Activated naive CD8-positive, alpha-beta T cell treated with anti-CD3 and anti-CD28 coated beads, Interleukin-2, amount 50 U/mL, for 24 hours (primary cell): ENCODE data around the gene PGP.

Experiments used
- ATAC-seq: fragments of 150-1000 bp; cut with Tn5 transposase; one replicate; pipeline ENCODE4 v1.10.0; 2021
- DNase-seq: peaks from one replicate; pipeline ENCODE4 v3.0.0; 2021
- H3K27ac Mint-ChIP-seq: one replicate; pipeline ENCODE4 v1.8.0; 2021; ENCODE audit warnings: mild to moderate bottlenecking, mixed read lengths
- H3K27me3 Mint-ChIP-seq: one replicate; pipeline ENCODE4 v1.8.0; 2021; ENCODE audit warnings: mixed read lengths
- H3K36me3 Mint-ChIP-seq: one replicate; pipeline ENCODE4 v1.8.0; 2021; ENCODE audit warnings: low read depth, mixed read lengths
- H3K4me1 Mint-ChIP-seq: one replicate; pipeline ENCODE4 v1.8.0; 2021; ENCODE audit warnings: mixed read lengths
- H3K4me3 Mint-ChIP-seq: one replicate; pipeline ENCODE4 v1.8.0; 2021; ENCODE audit warnings: mild to moderate bottlenecking, moderate library complexity, mixed read lengths
- H3K9me3 Mint-ChIP-seq: one replicate; pipeline ENCODE4 v1.8.0; 2021; ENCODE audit warnings: mixed read lengths

Gene PGP

DNA sequence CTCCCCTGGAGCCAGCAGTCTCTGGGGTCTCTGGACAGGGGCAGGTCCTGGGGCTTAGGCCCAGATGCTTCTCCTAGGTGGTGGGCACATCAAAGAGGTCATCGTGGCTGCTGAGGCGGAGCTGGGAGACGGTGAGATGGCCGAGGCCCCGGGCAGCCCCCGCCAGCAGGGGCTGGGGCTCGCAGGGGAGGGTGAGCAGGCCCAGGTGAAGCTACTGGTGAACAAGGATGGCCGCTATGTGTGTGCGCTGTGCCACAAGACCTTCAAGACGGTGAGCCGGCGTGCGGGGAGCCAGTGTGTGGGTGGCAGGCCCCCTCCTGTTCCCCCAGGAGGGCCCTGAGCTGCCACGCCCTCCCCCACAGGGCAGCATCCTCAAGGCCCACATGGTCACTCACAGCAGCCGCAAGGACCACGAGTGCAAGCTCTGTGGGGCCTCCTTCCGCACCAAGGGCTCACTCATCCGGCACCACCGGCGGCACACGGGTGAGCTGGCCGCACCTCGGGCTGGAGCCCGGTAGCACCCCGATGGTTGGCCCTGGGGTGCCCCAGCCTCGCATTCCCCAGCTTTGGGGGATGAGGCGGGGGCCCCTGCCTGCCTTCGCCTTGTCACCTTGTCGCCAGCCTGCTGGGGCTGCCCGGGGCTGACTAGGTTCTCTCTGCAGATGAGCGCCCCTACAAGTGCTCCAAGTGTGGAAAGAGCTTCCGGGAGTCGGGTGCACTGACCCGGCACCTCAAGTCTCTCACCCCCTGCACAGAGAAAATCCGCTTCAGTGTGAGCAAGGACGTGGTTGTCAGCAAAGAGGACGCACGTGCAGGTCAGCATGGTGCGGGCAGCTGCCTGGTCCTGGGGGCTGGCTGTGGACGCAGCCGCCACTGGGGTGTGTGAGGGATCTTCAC is 17.7 kb upstream of the PGP start:
- ATAC-seq (no peak), DNase-seq (no peak)
- Mint-ChIP-seq H3K9me3 (no peaks in the 10 kb centered on the region), H3K4me1 (no peaks in the 10 kb centered on the region), H3K36me3 (peaks cover 19% of the 10 kb centered on the region), H3K27ac (no peak overlapping the region), H3K4me3 (no peak overlapping the region), H3K27me3 (no peaks in the 10 kb centered on the region)

DNA sequence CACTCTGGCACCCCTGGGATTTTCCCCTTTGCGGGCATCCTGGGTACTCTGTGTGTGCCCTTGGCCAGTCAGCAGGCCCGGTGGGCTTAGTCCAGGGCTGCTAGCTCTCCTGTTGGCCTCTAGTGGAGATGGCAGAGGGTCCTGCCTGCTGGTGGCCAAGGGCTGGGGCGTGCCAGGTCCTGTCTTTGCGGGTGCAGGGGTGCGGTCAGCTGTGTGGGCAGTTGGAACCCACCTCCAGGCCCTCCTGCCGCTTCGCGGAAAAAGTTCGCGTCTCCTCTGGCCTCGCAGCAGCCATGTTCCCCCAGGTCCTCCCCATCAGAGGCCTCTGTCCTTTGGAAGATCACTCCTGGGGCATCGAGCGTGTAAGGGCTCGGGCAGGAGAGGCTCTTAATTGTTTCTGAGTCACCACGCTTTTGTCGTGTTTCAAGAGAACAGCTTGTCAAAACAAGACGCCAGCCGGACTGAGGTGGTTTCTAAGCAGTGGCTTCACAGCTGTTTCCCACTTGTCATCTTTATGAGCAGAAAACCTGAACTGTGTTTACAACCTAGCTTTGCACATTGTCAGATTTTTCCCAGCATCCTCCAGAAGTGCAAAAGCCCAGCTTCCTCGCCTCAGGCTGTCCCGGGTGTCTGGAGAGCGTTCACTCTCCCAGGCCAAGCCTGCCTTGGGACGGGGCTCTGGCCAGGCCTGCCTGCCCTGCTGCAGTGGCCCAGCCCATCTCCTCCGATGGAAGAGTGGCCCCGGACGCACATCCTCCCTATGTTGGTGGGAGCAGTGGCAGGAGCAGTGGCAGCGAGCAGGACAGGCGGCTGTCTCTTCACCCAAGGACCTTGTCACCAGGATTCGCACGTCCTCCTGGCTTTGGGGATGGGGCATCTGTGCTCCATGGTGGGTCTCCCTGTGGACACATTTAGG is 16.6 kb upstream of the PGP start:
- Mint-ChIP-seq H3K9me3 (no peaks in the 10 kb centered on the region), H3K4me1 (peaks cover 3% of the 10 kb centered on the region), H3K4me3 (no peak overlapping the region), H3K36me3 (peaks cover 21% of the 10 kb centered on the region), H3K27ac (no peak overlapping the region), H3K27me3 (no peaks in the 10 kb centered on the region)
- no peak for ATAC-seq
- no peak for DNase-seq

DNA sequence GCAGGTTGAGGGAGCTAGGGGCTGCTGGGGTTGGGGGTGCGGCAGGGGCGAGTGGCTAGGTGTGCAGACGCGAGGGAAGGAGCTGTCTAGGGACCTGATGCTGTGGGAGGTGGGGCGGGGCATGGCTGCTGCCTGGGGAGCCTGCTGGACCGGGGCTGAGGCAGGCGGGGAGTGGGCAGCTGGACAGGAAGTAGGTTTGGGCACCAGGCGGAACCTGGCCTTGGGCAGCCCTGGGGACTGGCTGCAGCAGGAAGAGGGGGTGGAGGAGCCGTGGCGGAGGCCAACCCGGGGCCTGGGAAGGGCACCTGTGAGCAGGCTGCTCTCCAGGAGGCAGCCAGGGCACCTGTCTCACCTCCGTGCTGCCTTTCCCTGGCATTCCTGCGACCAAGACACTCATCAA is 15.7 kb upstream of the PGP start:
- H3K27ac Mint-ChIP-seq: no peak overlapping the region
- H3K27me3 Mint-ChIP-seq: no peaks in the 10 kb centered on the region
- ATAC-seq: no peak
- H3K4me3 Mint-ChIP-seq: no peak overlapping the region
- H3K4me1 Mint-ChIP-seq: peaks cover 7% of the 10 kb centered on the region
- no peak for DNase-seq
- no peaks in the 10 kb centered on the region for H3K9me3 Mint-ChIP-seq
- peaks cover 24% of the 10 kb centered on the region for H3K36me3 Mint-ChIP-seq

DNA sequence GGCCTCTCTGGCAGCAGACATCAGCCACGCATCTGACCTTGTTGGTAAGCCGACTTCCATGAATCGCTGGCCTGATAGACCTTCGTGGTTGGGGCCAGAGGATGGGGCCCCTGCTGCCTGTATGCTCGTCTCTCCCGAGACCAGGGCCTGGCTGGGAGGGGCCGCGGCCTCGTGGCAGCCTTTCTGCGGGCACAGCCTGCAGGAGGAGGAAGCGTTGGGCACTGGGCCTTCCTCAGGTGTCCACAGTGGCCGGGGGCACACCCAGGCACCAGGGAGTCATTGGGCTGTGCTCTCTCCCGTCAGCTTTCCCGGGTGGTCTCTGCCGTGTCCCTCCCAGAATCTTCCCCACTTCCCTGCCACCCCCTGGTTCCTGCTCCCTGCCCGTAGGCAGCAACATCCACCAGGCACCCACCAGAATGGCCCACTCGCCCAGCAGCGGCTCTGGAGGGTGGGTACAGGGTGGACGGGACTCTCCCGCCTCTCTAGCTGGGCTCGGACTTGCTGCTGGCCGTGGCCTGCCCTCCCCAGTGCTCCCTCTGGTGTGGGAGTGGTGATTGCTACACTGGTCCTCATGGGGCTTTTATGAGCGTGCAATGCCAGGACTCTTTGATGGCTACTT is 15.1 kb upstream of the PGP start:
- H3K4me3 Mint-ChIP-seq: no peak overlapping the region

DNA sequence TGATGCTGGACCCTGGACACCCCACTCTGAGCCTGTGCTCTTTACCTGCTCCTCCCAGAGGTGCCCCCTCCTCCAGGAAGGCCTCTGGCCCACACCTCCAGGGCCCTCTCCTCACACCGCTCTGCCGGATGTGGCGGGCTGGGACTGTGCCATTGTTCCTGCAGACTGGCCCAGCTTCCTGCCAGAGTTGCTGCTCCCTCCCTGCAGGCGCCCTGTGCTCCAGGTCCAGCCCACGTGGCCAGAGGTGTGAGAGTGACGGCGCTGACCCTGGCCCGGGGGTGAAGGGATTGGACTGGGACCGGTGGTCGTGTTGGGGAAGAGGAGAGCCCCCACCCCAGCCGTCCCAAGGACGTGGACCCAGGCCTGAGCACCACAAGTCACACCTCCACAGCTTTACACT is 14.5 kb upstream of the PGP start:
- Mint-ChIP-seq H3K4me3 (no peak overlapping the region), H3K36me3 (peaks cover 19% of the 10 kb centered on the region), H3K27ac (no peak overlapping the region), H3K4me1 (peaks cover 18% of the 10 kb centered on the region), H3K9me3 (no peaks in the 10 kb centered on the region), H3K27me3 (no peaks in the 10 kb centered on the region)
- ATAC-seq (no peak), DNase-seq (no peak)

More for the DNA sequence above, 15.1 kb upstream of the PGP start:
- ATAC-seq: no peak
- Mint-ChIP-seq H3K36me3 (peaks cover 20% of the 10 kb centered on the region), H3K27me3 (no peaks in the 10 kb centered on the region), H3K27ac (no peak overlapping the region), H3K4me1 (peaks cover 11% of the 10 kb centered on the region), H3K9me3 (no peaks in the 10 kb centered on the region)
- no peak for DNase-seq

DNA sequence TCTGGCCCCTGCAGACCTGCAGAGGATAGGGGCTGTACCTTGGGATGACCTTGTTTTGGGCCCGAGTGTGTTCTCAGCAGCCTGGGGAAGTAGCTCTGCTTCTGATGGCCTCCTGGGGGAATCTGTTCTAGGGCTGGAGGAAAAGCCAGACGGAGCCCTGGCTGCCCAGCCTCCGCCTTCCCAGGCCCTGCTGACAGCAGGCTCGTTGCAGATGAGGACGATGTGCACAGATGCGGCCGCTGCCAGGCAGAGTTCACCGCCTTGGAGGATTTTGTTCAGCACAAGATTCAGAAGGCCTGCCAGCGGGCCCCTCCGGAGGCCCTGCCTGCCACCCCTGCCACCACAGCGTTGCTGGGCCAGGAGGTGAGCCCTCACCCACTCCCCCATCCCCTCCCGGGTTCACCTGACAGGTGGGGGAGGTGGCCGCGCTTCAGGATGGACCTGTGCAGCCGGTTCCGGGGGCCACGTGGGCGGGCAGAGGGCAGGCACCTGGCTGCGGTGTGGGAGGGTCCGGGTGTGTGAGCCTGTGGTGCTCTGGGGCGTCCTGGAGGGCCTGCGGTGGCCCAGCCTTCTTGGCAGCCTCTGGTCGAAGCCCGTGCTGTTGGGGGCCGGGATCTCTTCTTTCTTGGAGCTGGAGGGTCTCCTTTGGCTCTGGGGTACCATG is 13.7 kb upstream of the PGP start:
- H3K36me3 Mint-ChIP-seq: peaks cover 15% of the 10 kb centered on the region
- H3K27me3 Mint-ChIP-seq: no peaks in the 10 kb centered on the region
- DNase-seq: no peak
- no peak overlapping the region for H3K27ac Mint-ChIP-seq
- peaks cover 18% of the 10 kb centered on the region for H3K4me1 Mint-ChIP-seq
- H3K9me3 Mint-ChIP-seq: no peaks in the 10 kb centered on the region
- no peak overlapping the region for H3K4me3 Mint-ChIP-seq
- ATAC-seq: no peak

DNA sequence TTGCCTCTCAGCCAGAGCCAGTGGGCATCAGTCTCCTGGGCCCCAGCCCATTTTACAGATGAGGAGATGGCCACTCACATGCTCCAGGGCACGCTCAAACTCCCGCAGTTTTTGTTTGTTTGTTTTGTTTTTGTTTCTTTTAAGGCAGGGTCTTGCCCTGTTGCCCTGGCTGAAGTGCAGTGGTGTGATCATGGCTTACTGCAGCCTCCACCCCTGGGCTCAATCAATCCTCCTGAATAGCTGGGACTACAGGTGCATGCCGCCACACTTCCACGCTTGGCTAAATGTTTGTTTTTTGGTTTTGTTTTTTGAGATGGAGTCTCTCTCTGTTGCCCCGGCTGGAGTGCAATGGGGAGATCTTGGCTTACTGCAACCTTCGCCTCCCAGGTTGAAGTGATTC is 12.3 kb upstream of the PGP start:
- Mint-ChIP-seq H3K27me3 (no peaks in the 10 kb centered on the region), H3K36me3 (peaks cover 15% of the 10 kb centered on the region), H3K27ac (no peak overlapping the region), H3K4me3 (no peak overlapping the region), H3K9me3 (no peaks in the 10 kb centered on the region), H3K4me1 (peaks cover 18% of the 10 kb centered on the region)
- DNase-seq (no peak), ATAC-seq (no peak)

DNA sequence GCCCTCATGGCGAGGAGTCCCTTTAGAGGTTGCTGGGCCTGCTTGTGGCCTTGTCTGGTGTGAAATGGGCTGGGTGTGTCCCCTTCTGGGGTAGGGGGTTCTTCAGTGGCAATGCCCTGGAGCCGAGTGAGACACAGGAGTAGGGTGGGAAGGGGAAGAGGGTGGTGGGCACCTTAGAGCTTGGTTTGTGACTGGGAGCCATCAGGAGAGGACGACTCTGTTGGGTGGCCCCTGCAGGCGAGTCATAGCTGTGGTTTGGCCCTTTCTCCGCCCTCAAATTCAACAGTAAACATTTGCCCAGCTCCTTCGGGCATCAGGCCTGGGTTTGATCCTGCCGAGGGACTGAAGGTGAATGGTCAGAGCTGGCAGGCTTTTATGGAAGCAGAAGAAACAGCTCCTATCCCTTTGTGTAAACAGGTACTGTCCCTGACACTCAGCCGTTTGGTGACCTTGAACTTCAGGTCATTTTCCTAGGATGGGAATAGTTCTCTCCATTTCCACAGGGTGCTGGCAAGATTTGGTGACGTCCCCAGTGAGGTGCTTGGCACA is 11.7 kb upstream of the PGP start:
- no peak for ATAC-seq
- no peaks in the 10 kb centered on the region for H3K27me3 Mint-ChIP-seq
- no peak for DNase-seq
- H3K27ac Mint-ChIP-seq: no peak overlapping the region
- peaks cover 18% of the 10 kb centered on the region for H3K4me1 Mint-ChIP-seq
- H3K36me3 Mint-ChIP-seq: peaks cover 15% of the 10 kb centered on the region
- H3K4me3 Mint-ChIP-seq: peak overlapping the region; percentile 46
- no peaks in the 10 kb centered on the region for H3K9me3 Mint-ChIP-seq

DNA sequence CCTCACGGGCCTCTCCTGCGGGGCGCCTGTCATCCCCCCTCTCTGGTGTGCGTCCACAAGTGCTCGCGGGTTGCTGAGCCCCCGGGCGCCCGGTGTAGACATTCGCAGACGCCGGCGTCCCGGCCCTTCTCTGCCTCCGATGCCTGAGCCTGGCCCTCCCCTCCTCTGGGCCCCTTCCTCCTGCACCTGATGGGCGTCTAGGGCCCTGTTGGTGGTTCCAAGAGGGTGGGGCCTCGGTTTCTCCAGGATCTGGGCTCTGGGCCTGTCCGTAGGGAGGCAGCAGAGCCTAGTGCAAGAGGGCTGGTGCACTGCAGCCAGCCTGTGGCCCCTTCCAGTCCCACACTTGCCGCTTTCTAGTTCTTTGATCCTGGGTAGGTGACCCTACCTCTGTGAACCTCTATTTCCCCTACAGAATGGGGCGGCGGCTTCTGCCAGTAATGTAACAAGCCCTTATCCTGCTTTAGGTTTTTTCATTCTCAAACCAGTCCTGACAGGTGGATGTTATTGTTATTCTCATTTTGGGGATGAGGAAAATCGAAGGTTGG is 9.4 kb upstream of the PGP start:
- peak overlapping the region; percentile 83 for H3K4me3 Mint-ChIP-seq
- ATAC-seq (peak; percentile 15), DNase-seq (no peak)
- peak overlapping the region; percentile 59 for H3K27ac Mint-ChIP-seq
- peaks cover 18% of the 10 kb centered on the region for H3K4me1 Mint-ChIP-seq
- H3K9me3 Mint-ChIP-seq: no peaks in the 10 kb centered on the region
- H3K36me3 Mint-ChIP-seq: peaks cover 6% of the 10 kb centered on the region
- H3K27me3 Mint-ChIP-seq: no peaks in the 10 kb centered on the region

DNA sequence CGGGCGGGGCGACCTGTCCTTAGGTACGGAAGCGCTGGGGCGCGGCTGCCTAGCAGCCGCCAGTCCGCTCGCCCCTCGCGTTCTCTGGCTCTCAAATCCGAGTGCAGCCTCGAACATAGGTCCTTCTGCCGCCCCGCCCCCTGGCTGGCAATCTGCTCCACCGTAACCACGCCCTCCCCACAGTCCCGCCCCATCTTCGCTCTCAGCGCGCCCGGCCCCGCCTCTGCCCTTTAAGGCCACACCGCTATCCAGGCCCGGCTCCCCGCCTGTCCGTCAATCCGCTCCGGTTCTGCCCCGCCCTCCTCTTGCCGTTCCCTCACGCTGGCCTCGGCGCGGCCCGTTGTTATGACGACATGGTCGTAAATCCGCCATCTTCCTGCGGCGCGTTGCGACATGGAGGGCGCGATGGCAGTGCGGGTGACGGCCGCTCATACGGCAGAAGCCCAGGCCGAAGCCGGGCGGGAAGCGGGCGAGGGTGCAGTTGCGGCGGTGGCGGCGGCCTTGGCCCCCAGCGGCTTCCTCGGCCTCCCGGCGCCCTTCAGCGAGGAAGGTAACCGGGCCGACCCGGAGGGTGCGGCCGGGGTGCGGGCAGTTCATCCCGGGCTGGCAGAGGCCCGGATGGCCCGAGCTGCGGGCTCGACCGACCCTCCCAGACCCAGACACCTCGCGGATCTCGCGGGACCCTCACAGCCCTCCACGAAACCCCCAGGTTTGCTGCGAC is 8.7 kb upstream of the PGP start, which contains the start of gene E4F1:
Gene E4F1 (plus strand): TSS at position 371 of the 721 bp plus-strand sequence. CDS start 23 bp downstream, at position 394.
- peaks cover 18% of the 10 kb centered on the region for H3K4me1 Mint-ChIP-seq
- H3K4me3 Mint-ChIP-seq: peak within 1 kb of the TSS; percentile 83
- H3K27ac Mint-ChIP-seq: peak within 1 kb of the TSS; percentile 59
- H3K27me3 Mint-ChIP-seq: no peaks in the 10 kb centered on the region
- H3K9me3 Mint-ChIP-seq: no peaks in the 10 kb centered on the region
- ATAC-seq: peak; percentile 98
- peak; percentile 100 for DNase-seq
- H3K36me3 Mint-ChIP-seq: peaks cover 6% of the 10 kb centered on the region

DNA sequence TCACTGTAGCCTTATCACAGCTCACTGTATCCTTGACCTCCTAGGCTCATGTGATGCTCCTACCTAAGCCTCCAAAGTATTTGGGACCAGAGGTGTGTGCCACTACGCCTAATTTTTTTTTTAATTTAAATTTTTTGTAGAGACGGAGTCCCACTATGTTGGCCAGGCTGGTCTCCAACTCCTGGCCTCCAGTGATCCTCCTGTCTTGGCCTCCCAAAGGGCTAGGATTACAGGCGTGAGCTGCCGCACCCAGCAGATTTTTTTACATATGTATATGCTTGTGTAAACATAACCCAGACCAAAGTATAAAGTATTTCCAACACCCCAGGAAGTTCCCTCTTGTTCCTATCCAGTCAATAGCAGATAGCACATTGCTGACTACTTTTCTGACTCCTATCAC is 1.7 kb upstream of the PGP start:
- Mint-ChIP-seq H3K4me1 (peaks cover 24% of the 10 kb centered on the region), H3K4me3 (peak overlapping the region; percentile 88), H3K27me3 (no peaks in the 10 kb centered on the region), H3K9me3 (no peaks in the 10 kb centered on the region), H3K27ac (peak overlapping the region; percentile 93), H3K36me3 (peaks cover 21% of the 10 kb centered on the region)
- ATAC-seq (no peak), DNase-seq (no peak)

DNA sequence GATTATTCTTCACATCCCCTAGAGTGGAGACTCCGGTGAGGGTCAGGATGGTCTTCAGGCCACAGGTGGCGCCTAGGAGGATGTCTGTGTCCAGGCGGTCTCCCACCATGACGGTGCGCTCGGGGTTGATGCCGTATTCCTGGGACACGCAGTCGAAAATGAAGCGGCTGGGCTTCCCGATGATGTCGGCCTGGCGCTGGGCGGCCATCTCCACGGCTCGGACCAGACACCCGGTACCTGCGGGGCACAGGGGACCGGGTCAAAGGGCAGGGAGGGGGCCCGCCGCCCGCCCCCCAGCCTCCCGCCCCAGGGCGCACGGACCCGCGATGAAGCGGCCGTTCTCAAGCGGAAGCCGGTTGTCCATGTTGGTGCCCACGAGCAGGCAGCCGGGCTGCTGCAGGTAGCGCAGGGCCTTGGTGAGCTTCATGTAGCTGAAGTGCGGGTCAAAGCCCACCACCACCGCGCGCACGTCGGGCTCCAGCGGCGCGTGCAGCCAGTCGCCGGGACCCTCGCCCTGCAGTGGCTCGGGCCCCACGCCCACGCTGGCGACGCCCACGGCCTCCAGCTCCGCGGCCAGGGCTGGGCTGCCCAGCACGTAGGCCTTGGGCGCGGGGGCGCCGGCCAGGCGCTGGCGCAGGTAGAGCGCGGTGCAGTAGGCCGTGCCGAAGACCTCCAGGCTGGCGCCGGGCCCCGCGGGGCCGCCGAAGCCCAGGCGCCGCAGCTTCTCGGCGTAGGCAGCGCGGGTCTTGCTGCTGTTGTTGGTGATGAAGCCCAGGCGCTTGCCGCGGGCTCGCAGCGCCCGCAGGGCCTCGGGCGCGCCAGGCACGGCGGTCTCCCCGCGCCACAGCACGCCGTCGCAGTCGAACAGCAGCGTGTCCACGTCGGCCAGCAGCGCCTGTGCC is 572 bp downstream of the PGP start:
- H3K4me3 Mint-ChIP-seq: peak overlapping the region; percentile 83
- no peak for DNase-seq
- no peaks in the 10 kb centered on the region for H3K9me3 Mint-ChIP-seq
- H3K27me3 Mint-ChIP-seq: no peaks in the 10 kb centered on the region
- H3K27ac Mint-ChIP-seq: peak overlapping the region; percentile 53
- H3K4me1 Mint-ChIP-seq: peaks cover 24% of the 10 kb centered on the region
- no peak for ATAC-seq
- H3K36me3 Mint-ChIP-seq: peaks cover 21% of the 10 kb centered on the region
